H1 (cell line): ENCODE measurements around the gene CDK5R2. TPM values are rescaled to one million over a fixed set of nuclear protein-coding genes. Genes with fewer than 3 reads are reported as not detected.

Source experiments
- CTCF ChIA-PET: fragments of 300-600 bp; sonication (Branson Sonifier 250); formaldehyde crosslinking; loops from one replicate; lab custom pipeline; 2021; ENCODE audit not compliant: partially characterized antibody; lab: Charles Lee
- POLR2A ChIA-PET: fragments of 300-600 bp; sonication (Branson Sonifier 250); formaldehyde crosslinking; loops from one replicate; lab custom pipeline; 2021; ENCODE audit warnings: inconsistent platforms; ENCODE audit not compliant: partially characterized antibody; lab: Charles Lee
- DNase-seq, 2 experiments: peaks; one replicate each; pipeline versions ENCODE4 v3.0.0 to v3.0.0-alpha.2; 2010 to 2022; ENCODE audit warnings: low spot score in 2 of 2, low read depth in 1 of 2, mixed read lengths in 1 of 2
- FAIRE-seq: peaks from 2 replicates; lab custom pipeline; 2011; peaks lifted over from hg19 to GRCh38; lab: Jason Lieb, UNC
- H2AFZ ChIP-seq: 2 replicates; pipeline ENCODE4 v1.8.1; 2012; ENCODE audit warnings: low read length, inconsistent platforms
- H2AK5ac ChIP-seq: 2 replicates; pipeline ENCODE4 v1.6.1; 2013; ENCODE audit warnings: low read depth, low read length
- H2BK120ac ChIP-seq: replicated peaks from 2 replicates; pipeline ENCODE3; 2013; ENCODE audit warnings: low read depth, low read length, inconsistent platforms
- H2BK12ac ChIP-seq: 2 replicates; pipeline ENCODE4 v1.6.1; 2013; ENCODE audit warnings: low read depth, low read length
- H2BK15ac ChIP-seq: 2 replicates; pipeline ENCODE4 v1.6.1; 2013; ENCODE audit warnings: low read length
- H2BK20ac ChIP-seq: 2 replicates; pipeline ENCODE4 v1.6.1; 2013; ENCODE audit warnings: low read length
- H2BK5ac ChIP-seq: 2 replicates; pipeline ENCODE4 v1.6.1; 2013; ENCODE audit warnings: low read depth, low read length
- H3K14ac ChIP-seq: 2 replicates; pipeline ENCODE4 v1.6.1; 2013; ENCODE audit warnings: inconsistent platforms; ENCODE audit not compliant: insufficient read length
- H3K18ac ChIP-seq: 2 replicates; pipeline ENCODE4 v1.6.1; 2013; ENCODE audit warnings: low read length; ENCODE audit errors: extremely low read depth
- H3K23ac ChIP-seq: 2 replicates; pipeline ENCODE4 v1.6.1; 2013; ENCODE audit warnings: inconsistent platforms; ENCODE audit not compliant: insufficient read length
- H3K23me2 ChIP-seq: 2 replicates; pipeline ENCODE4 v1.6.1; 2013; ENCODE audit warnings: low read depth, low read length
- H3K27ac ChIP-seq: 2 replicates; pipeline ENCODE4 v1.6.1; 2011; ENCODE audit warnings: low read depth, low read length, inconsistent platforms
- H3K27me3 ChIP-seq, 4 experiments: replicated peaks in 1 of 4; 1 replicate in 1 of 4; 2 replicates in 3 of 4; pipeline versions ENCODE4 v1.6.1 to v1.8.1; 2011 to 2013; ENCODE audit warnings: low read length in 3 of 4, mild to moderate bottlenecking in 3 of 4, inconsistent platforms in 2 of 4, mixed read lengths in 2 of 4, moderate library complexity in 1 of 4; ENCODE audit not compliant: control insufficient read depth in 3 of 4, insufficient read depth in 3 of 4; ENCODE audit errors: extremely low read depth in 1 of 4
- H3K36me3 ChIP-seq, 4 experiments: 2 replicates each; pipeline versions ENCODE4 v1.6.1 to v1.8.1; 2011 to 2013; ENCODE audit warnings: mild to moderate bottlenecking in 4 of 4, low read length in 3 of 4, moderate library complexity in 2 of 4, control low read depth in 1 of 4, inconsistent platforms in 1 of 4; ENCODE audit not compliant: insufficient read depth in 4 of 4, control insufficient read depth in 2 of 4
- H3K4ac ChIP-seq: replicated peaks from 2 replicates; pipeline ENCODE3; 2013; ENCODE audit warnings: low read length, low read depth, mixed read lengths, inconsistent platforms; ENCODE audit not compliant: insufficient read length
- H3K4me1 ChIP-seq, 4 experiments: replicated peaks in 1 of 4; 1 replicate in 1 of 4; 2 replicates in 3 of 4; pipeline versions ENCODE4 v1.6.1 to v1.8.1; 2011 to 2013; ENCODE audit warnings: low read length in 3 of 4, inconsistent platforms in 2 of 4, mixed read lengths in 1 of 4; ENCODE audit not compliant: insufficient read depth in 4 of 4, control insufficient read depth in 3 of 4
- H3K4me2 ChIP-seq, 2 experiments: 2 replicates each; pipeline versions ENCODE4 v1.6.1 to v1.8.1; 2011 to 2013; ENCODE audit warnings: low read depth in 2 of 2, low read length in 2 of 2, control low read depth in 1 of 2, inconsistent platforms in 1 of 2, mild to moderate bottlenecking in 1 of 2; ENCODE audit not compliant: insufficient read depth in 1 of 2
- H3K4me3 ChIP-seq, 4 experiments: fragments of 200-600, 300-600 bp in 1 of 4; sonication (generic), shearing (Covaris generic), sonication (Bioruptor Twin) in 1 of 4; 2 replicates each; pipeline versions ENCODE4 v1.5.1 to v1.8.1; 2011 to 2016; ENCODE audit warnings: low read length in 4 of 4, low read depth in 3 of 4, control low read depth in 2 of 4, inconsistent platforms in 2 of 4, mild to moderate bottlenecking in 2 of 4, mixed read lengths in 1 of 4, moderate library complexity in 1 of 4; ENCODE audit not compliant: insufficient read depth in 2 of 4; ENCODE audit errors: extremely low read depth in 1 of 4
- H3K56ac ChIP-seq: replicated peaks from 2 replicates; pipeline ENCODE3; 2013; ENCODE audit warnings: low read depth, mild to moderate bottlenecking, mixed read lengths, low read length, inconsistent platforms; ENCODE audit not compliant: insufficient read length
- H3K79me1 ChIP-seq: 2 replicates; pipeline ENCODE4 v1.6.1; 2013; ENCODE audit warnings: low read depth, low read length, control low read depth
- H3K79me2 ChIP-seq, 2 experiments: 2 replicates each; pipeline versions ENCODE4 v1.6.1 to v1.8.1; 2012 to 2013; ENCODE audit warnings: low read length in 2 of 2, mild to moderate bottlenecking in 2 of 2, inconsistent platforms in 1 of 2; ENCODE audit not compliant: insufficient read depth in 2 of 2, control insufficient read depth in 1 of 2
- H3K9ac ChIP-seq, 4 experiments: replicated peaks in 1 of 4; 1 replicate in 1 of 4; 2 replicates in 3 of 4; pipeline versions ENCODE4 v1.6.1 to v1.8.1; 2011 to 2013; ENCODE audit warnings: low read depth in 3 of 4, low read length in 3 of 4, control low read depth in 2 of 4, mild to moderate bottlenecking in 2 of 4, moderate library complexity in 2 of 4, inconsistent platforms in 1 of 4; ENCODE audit errors: extremely low read depth in 1 of 4
- H3K9me3 ChIP-seq, 2 experiments: 2 replicates each; pipeline versions ENCODE4 v1.6.1 to v1.8.1; 2012 to 2013; ENCODE audit warnings: mild to moderate bottlenecking in 2 of 2, moderate library complexity in 2 of 2, control low read depth in 1 of 2, inconsistent platforms in 1 of 2, low read depth in 1 of 2, low read length in 1 of 2, mixed read lengths in 1 of 2; ENCODE audit not compliant: insufficient read depth in 2 of 2
- H4K20me1 ChIP-seq, 2 experiments: replicated peaks in 1 of 2; 2 replicates each; pipeline versions ENCODE3 to v1.8.1; 2011 to 2013; ENCODE audit warnings: inconsistent platforms in 2 of 2, low read length in 2 of 2, mild to moderate bottlenecking in 1 of 2; ENCODE audit not compliant: insufficient read depth in 2 of 2, control insufficient read depth in 1 of 2
- H4K5ac ChIP-seq: 2 replicates; pipeline ENCODE4 v1.6.1; 2013; ENCODE audit warnings: low read length, low read depth, mixed read lengths, inconsistent platforms; ENCODE audit not compliant: insufficient read length
- H4K8ac ChIP-seq: 2 replicates; pipeline ENCODE4 v1.8.0; 2013; ENCODE audit warnings: mild to moderate bottlenecking, moderate library complexity, low read length, inconsistent platforms; ENCODE audit not compliant: insufficient read depth; ENCODE audit errors: extremely low read depth
- H4K91ac ChIP-seq: replicated peaks from 2 replicates; pipeline ENCODE3; 2013; ENCODE audit warnings: low read length, mixed read lengths, inconsistent platforms; ENCODE audit not compliant: insufficient read length
- CBX8 ChIP-seq: fragments of 300-800, 300-1000 bp; sonication (generic); IDR thresholded peaks from 2 replicates; pipeline ENCODE4 v1.7.1; 2016; ENCODE audit warnings: low read depth, low read length, borderline replicate concordance
- EGR1 ChIP-seq: IDR thresholded peaks from 2 replicates; pipeline ENCODE4 v1.6.1; 2011; ENCODE audit warnings: low read depth, low read length, borderline replicate concordance
- EZH2 ChIP-seq: fragments of 200-600 bp; sonication (generic); IDR thresholded peaks from 2 replicates; pipeline ENCODE4 v1.7.1; 2012; ENCODE audit warnings: low read depth, mild to moderate bottlenecking, moderate library complexity, low read length, inconsistent platforms; ENCODE audit not compliant: severe bottlenecking
- HDAC2 ChIP-seq, 2 experiments: fragments of 300-600 bp in 1 of 2; sonication (generic) in 1 of 2; IDR thresholded peaks; 2 replicates each; pipeline ENCODE4 v1.6.1; 2011 to 2012; ENCODE audit warnings: low read depth in 2 of 2, low read length in 2 of 2, mild to moderate bottlenecking in 2 of 2, moderate library complexity in 2 of 2, borderline replicate concordance in 1 of 2, inconsistent platforms in 1 of 2
- RNF2 ChIP-seq: fragments of 200-900, 300-1000 bp; sonication (generic); IDR thresholded peaks from 2 replicates; pipeline ENCODE4 v1.7.1; 2016; ENCODE audit warnings: borderline replicate concordance, low read depth, mild to moderate bottlenecking, antibody characterized with exemption, low read length; ENCODE audit not compliant: poor library complexity, severe bottlenecking; ENCODE audit errors: missing control alignments
- SUZ12 ChIP-seq: fragments of 200-600 bp; sonication (generic); IDR thresholded peaks from 2 replicates; pipeline ENCODE4 v1.6.1; 2012; ENCODE audit warnings: mild to moderate bottlenecking, inconsistent platforms, low read length, moderate library complexity, mixed read lengths
- WGBS, 2 experiments: shearing (Covaris generic) in 1 of 2; methylation state at CpG; one replicate each; pipeline versions ENCODE4 v1.1.6 to v1.1.7; 2013 to 2015; ENCODE audit warnings: low lambda C conversion rate in 2 of 2, mixed read lengths in 2 of 2, inconsistent platforms in 1 of 2, low coverage in 1 of 2, missing lambda C conversion rate in 1 of 2; ENCODE audit not compliant: insufficient replicate concordance in 2 of 2, insufficient coverage in 1 of 2, insufficient read length in 1 of 2; ENCODE audit errors: extremely low coverage in 1 of 2, missing lambda C conversion rate in 1 of 2; 5-methylcytosine and 5-hydroxymethylcytosine counted together
- polyA plus RNA-seq, 7 experiments: library from polyadenylated mRNA; depleted of rRNA in 3 of 7; stranded (reverse) in 5 of 7; unstranded in 2 of 7; fragments of >200 nt in 5 of 7; fragments of 200-250 nt in 2 of 7; gene quantifications; 1 replicate in 5 of 7; 2 replicates in 1 of 7; 4 replicates in 1 of 7; pipeline versions ENCODE4 v1.2.1 to v1.2.3, GENCODE V29; 2011 to 2013; ENCODE audit warnings: missing spikeins in 2 of 7, mixed read lengths in 2 of 7
- total RNA-seq: library from RNA; stranded (reverse); fragmentation: NEBNext Ultra II Directional; extraction: Animal tissue kit (Norgen Biotek cat#: 25700); gene quantifications from 2 replicates; pipeline ENCODE4 v1.2.1, GENCODE V29; 2021

The CDK5R2 gene
- total and polyA plus RNA-seq, 2 of the 8 experiments (the other 6 are each of a cell fraction or from before 2014, with no cell fraction given): 0.14 TPM; not detected in 1

DNA sequence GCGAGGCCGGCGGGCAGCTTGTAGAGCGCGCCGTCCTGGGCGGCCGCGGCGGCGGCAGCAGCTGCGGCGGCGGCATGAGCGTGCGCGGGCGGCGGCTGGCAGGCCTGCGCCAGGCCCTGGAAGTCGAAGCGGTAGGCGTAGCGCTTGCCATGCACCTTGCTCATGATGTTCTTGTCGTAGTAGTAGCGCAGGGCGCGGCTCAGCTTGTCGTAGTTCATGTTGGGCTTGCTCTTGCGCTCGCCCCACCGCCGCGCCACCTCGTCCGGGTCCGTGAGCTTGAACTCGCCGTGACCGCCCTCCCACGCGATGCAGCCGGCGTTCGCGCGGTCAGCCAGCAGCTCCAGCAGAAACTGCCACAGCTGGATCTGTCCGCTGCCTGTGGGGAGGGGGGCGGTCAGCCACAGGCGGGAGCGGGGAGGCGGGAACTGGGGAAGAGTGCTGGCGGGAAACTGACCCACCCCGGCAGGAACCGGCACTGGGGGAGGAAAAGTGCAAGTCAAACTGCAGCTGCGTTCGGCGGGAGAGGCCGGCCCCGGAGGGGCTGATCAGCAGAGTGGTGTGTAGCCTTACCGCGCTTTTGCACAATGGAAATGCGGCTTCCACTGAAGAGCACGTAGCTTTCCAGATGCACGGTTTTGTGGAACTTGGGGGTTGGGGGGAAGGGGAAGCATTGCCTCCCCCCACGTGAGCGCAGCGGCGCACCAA, 22.6 kb downstream of the CDK5R2 start:
- Histone ChIP-seq H4K5ac (no peak overlapping the region), H3K27ac (no peak overlapping the region), H2BK5ac (no peak overlapping the region), H2BK20ac (0 out of 2 replicates have a peak overlapping the region, but pooled peaks have one; percentile 86), H3K4me2 (peak overlapping the region; percentile 11 to 48), H2AK5ac (no peak overlapping the region), H3K9me3 (no peaks in the 10 kb centered on the region), H3K36me3 (peaks cover 0 to 7% (median 0%) of the 10 kb centered on the region in 4 experiments; a peak in 1 of 8 replicates), H3K18ac (peak overlapping the region; percentile 60), H3K79me2 (no peaks in the 10 kb centered on the region), H3K56ac (no peak overlapping the region), H2BK12ac (peak overlapping the region; percentile 99), H4K8ac (peak overlapping the region; percentile 69; the same call in 1 of the 2 replicates), H2BK120ac (no peak overlapping the region), H3K4ac (no peak overlapping the region), H2AFZ (no peak overlapping the region), H3K23me2 (peaks cover 6% of the 10 kb centered on the region; the same call in 1 of the 2 replicates), H3K14ac (no peak overlapping the region), H3K4me1 (peaks cover 0 to 25% (median 19%) of the 10 kb centered on the region in 4 experiments; a peak in 6 of 7 replicates), H3K23ac (no peak overlapping the region), H4K91ac (no peak overlapping the region), H3K4me3 (peak overlapping the region in 3 of 4 experiments; percentile 3 to 49 (median 7); a peak in 6 of 8 replicates), H3K79me1 (no peaks in the 10 kb centered on the region), H2BK15ac (peak overlapping the region; percentile 97; the same call in 1 of the 2 replicates), H3K9ac (no peak overlapping the region), H3K27me3 (peaks cover 71 to 94% (median 89%) of the 10 kb centered on the region in 4 experiments), H4K20me1 (peaks cover 15 to 32% of the 10 kb centered on the region in 2 experiments)
- ChIA-PET POLR2A (interaction anchor here (0.8 to 3.1 kb wide), 6 partner anchors 9 to 157 kb away, joined by 3 to 9 read pairs (median 6); partner anchors contain the start of genes CDK5R2 and CRYBA2), CTCF (interaction anchor here (0.5 to 13.0 kb wide), 29 partner anchors 14 to 1555 kb away, joined by 3 to 284 read pairs (median 8); partner anchors contain the start of genes CRYBA2 and WNT10A)
- WGBS, 2 experiments: 1% methylated on average over 42 of the region's 69 CpGs; no CpG with 5 or more reads in 1 of the 2 experiments
- DNase-seq: peak in 1 of 2 experiments; percentile 70
- TF ChIP-seq EZH2 (peak; percentile 96), CBX8 (0 out of 2 replicates have a peak, but pooled peaks have one; percentile 97), HDAC2 (IDR thresholded peaks at IDR 0.05; ENCODE audit: borderline replicate concordance in 1 of 2, low read depth in 2 of 2, low read length in 2 of 2) (no peak), SUZ12 (peak; percentile 88), RNF2 (peak; percentile 63), EGR1 (no peak)
- no peak for FAIRE-seq
